BJ (cell line): ENCODE measurements around the gene SCP2. TPM values are rescaled to one million over a fixed set of nuclear protein-coding genes. Genes with fewer than 3 reads are reported as not detected.

Experiments
- CTCF ChIA-PET: fragments of 350-600 bp; formaldehyde crosslinking; extraction: SDS; loops from one replicate; lab custom pipeline; 2021; ENCODE audit warnings: antibody characterized with exemption, inconsistent platforms; lab: Yijun Ruan, JAX
- POLR2A ChIA-PET: fragments of 300-600 bp; sonication (Branson Sonifier 250); formaldehyde crosslinking; extraction: SDS; loops from one replicate; lab custom pipeline; 2021; ENCODE audit warnings: antibody characterized with exemption; lab: Charles Lee
- DNase-seq: peaks from one replicate; pipeline ENCODE4 v3.0.0-alpha.2; 2011; ENCODE audit warnings: low read depth
- H3K27me3 ChIP-seq: 2 replicates; pipeline ENCODE4 v1.6.0; 2011; ENCODE audit warnings: low read length; ENCODE audit not compliant: control insufficient read depth, insufficient read depth
- H3K36me3 ChIP-seq: 2 replicates; pipeline ENCODE4 v1.5.1; 2011; ENCODE audit warnings: low read length; ENCODE audit not compliant: control insufficient read depth, insufficient read depth
- H3K4me3 ChIP-seq: 2 replicates; pipeline ENCODE4 v1.5.1; 2011; ENCODE audit warnings: low read depth, mild to moderate bottlenecking, control low read depth, low read length
- CTCF ChIP-seq: IDR thresholded peaks from 2 replicates; pipeline ENCODE4 v1.5.1; 2011; ENCODE audit warnings: low read depth, mild to moderate bottlenecking, control low read depth, inconsistent platforms, low read length, moderate library complexity; ENCODE audit not compliant: insufficient read depth
- polyA plus RNA-seq: library from polyadenylated mRNA; depleted of rRNA; stranded (reverse); fragments of >200 nt; gene quantifications from 2 replicates; pipeline ENCODE4 v1.2.3, GENCODE V29; 2011

SCP2 gene
- polyA plus RNA-seq, 1 experiment, result 50.0 TPM

DNA sequence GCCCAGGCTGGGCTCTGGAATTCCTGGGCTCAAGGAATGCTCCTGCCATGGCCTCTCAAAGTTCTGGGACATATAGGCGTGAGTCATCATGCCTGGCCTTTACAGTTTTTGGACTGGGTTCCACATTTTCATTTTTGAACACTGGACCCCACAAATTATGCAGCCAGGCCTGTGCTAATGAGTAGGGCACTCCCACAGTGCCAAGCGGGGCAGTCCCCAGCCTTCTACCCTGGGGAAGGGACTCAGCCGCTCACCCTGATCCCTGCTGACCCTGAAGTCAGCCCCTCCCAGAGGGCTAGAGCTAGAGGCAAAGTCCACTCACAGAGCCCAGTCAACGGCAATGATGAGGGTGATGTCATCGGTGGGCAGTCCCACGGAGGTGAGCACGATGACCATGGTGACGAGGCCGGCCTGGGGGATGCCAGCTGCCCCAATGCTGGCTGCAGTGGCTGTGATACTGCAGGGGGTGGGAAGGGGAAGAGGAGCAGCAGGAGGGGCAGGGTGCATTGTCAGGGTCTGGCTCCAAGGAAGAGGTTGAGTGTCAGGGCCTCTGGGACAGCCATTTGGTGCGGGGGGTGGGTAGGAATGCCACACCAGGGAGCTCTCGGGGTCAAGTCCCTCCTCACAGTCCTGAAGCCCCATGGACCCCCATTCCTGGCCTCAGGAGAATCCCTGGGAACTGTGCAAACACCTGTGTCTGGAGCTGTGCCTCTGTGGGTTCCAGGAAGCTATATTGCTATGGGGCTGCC lies 162.6 kb downstream of the SCP2 start:
- H3K36me3 ChIP-seq, result peaks cover 22% of the 10 kb centered on the region
- no peaks in the 10 kb centered on the region for H3K27me3 ChIP-seq
- CTCF ChIA-PET, result interaction anchor here (1.7 kb wide), 1 partner anchor 97 kb away, joined by 4 read pairs; no protein-coding TSS in a partner anchor
- H3K4me3 ChIP-seq, result no peak overlapping the region
- TF ChIP-seq CTCF, result no peak
- DNase-seq, result no peak
- POLR2A ChIA-PET, result interaction anchor here (0.5 kb wide), 1 partner anchor 276 kb away, joined by 9 read pairs; no protein-coding TSS in a partner anchor

- TF ChIP-seq CTCF, result no peak
- DNase-seq, result no peak
- Histone ChIP-seq H3K4me3 (no peak overlapping the region), H3K27me3 (no peaks in the 10 kb centered on the region), H3K36me3 (peaks cover 16% of the 10 kb centered on the region)
- ChIA-PET CTCF (no interaction called here), POLR2A (interaction anchor here (0.5 kb wide), 1 partner anchor 275 kb away, joined by 9 read pairs; no protein-coding TSS in a partner anchor)
These were observed 163.4 kb downstream of the SCP2 start for GRCh38 chr1:53090227-53091147.

GRCh38 chr1:53091841-53092645 lies 165.0 kb downstream of the SCP2 start:
- ChIA-PET CTCF (interaction anchor here (0.6 to 1.6 kb wide), 8 partner anchors 9 to 125 kb away, joined by 3 to 4 read pairs (median 3); no protein-coding TSS in a partner anchor), POLR2A (interaction anchor here (0.5 kb wide), 1 partner anchor 1088 kb away, joined by 9 read pairs; no protein-coding TSS in a partner anchor)
- no peak overlapping the region for H3K4me3 ChIP-seq
- no peak for DNase-seq
- H3K27me3 ChIP-seq, result no peaks in the 10 kb centered on the region
- H3K36me3 ChIP-seq, result peaks cover 7% of the 10 kb centered on the region
- TF ChIP-seq CTCF, result no peak

DNA sequence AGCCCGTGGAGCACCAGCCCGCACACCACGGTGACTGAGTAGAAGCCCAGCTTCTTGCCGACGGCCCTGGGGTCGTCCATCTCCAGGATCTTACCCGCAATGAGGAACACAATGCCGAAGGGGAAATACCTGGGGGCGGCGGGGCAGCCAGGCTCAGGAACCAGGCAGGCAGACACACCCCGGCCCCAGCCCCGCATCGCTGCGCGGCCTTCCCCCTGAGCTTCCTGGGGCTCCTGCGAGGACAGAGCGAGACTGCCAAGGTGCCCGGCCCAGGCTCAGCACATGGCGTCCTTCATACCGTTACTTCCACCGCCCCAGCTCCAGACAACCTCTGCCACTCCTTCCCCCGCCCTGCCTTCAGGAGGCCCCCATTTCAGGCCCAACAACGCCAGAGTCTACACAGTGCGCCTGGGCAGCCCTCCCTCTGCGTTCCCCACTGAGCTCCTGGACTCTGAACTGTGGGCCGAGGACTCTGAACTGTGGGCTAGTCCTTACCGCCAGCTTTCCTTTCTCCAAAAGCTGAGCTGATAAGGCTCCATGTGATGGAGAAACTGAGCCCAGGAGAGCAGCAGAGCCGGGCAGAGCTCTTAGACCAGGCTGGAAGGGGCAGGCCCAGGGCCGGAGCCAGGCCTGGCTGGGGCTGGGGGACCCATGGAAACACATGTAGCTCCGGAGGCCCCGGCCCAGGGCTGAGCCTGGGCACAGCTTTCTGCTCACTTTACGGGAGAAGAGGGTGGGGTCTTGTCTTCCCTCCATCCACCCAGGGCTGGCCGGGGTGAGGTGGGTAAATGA lies 165.8 kb downstream of the SCP2 start:
- ChIA-PET POLR2A (interaction anchor here (0.5 to 0.9 kb wide), 2 partner anchors 25 to 1087 kb away, joined by 7 to 9 read pairs; no protein-coding TSS in a partner anchor), CTCF (interaction anchor here (0.6 to 1.6 kb wide), 6 partner anchors 9 to 126 kb away, joined by 3 to 4 read pairs (median 3); no protein-coding TSS in a partner anchor)
- no peak for TF ChIP-seq CTCF
- Histone ChIP-seq H3K4me3 (no peak overlapping the region), H3K27me3 (no peaks in the 10 kb centered on the region), H3K36me3 (peaks cover 2% of the 10 kb centered on the region)
- DNase-seq, result no peak
